IMR-90 (cell line): ENCODE measurements around the gene SCRN2. TPM values are rescaled to one million over a fixed set of nuclear protein-coding genes. Genes with fewer than 3 reads are reported as not detected.

ENCODE experiments used
- ATAC-seq: fragments of 200-7000 bp; cut with Tn5 transposase; 2 replicates; pipeline ENCODE4 v1.9.1; 2020; ENCODE audit warnings: low read depth, mild to moderate bottlenecking, moderate library complexity
- BruUV-seq: library from RNA; stranded (reverse); fragments of 400-500 nt; replicated peaks from 2 replicates; lab custom pipeline; 2021; lab: Mats Ljungman, UMichigan
- CTCF ChIA-PET: fragments of 300-600 bp; formaldehyde crosslinking; extraction: SDS; loops from one replicate; lab custom pipeline; 2021; ENCODE audit warnings: antibody characterized with exemption; lab: Yijun Ruan, JAX
- POLR2A ChIA-PET: fragments of 300-600 bp; sonication (Branson Sonifier 250); formaldehyde crosslinking; loops from one replicate; lab custom pipeline; 2022; ENCODE audit warnings: antibody characterized with exemption; ENCODE audit not compliant: unreplicated experiment; lab: Charles Lee
- DNase-seq: peaks from one replicate; pipeline ENCODE4 v3.0.0; 2013
- H2AFZ ChIP-seq: replicated peaks from 2 replicates; pipeline ENCODE3; 2013; ENCODE audit warnings: low read length, mild to moderate bottlenecking; ENCODE audit not compliant: poor library complexity
- H2AK5ac ChIP-seq: 2 replicates; pipeline ENCODE4 v1.6.1; 2013; ENCODE audit warnings: low read depth, low read length, inconsistent platforms
- H2AK9ac ChIP-seq: replicated peaks from 2 replicates; pipeline ENCODE3; 2013; ENCODE audit warnings: mild to moderate bottlenecking, low read depth, low read length, moderate library complexity; ENCODE audit not compliant: poor library complexity
- H2BK120ac ChIP-seq: 2 replicates; pipeline ENCODE4 v1.6.1; 2013; ENCODE audit warnings: low read depth, low read length, inconsistent platforms
- H2BK15ac ChIP-seq: 3 replicates; pipeline ENCODE4 v1.6.1; 2013; ENCODE audit warnings: low read depth, low read length, inconsistent platforms
- H2BK20ac ChIP-seq: 2 replicates; pipeline ENCODE4 v1.6.1; 2013; ENCODE audit warnings: low read depth, mild to moderate bottlenecking, inconsistent platforms, low read length, moderate library complexity
- H2BK5ac ChIP-seq: 2 replicates; pipeline ENCODE4 v1.6.1; 2013; ENCODE audit warnings: mild to moderate bottlenecking, low read depth, low read length, inconsistent platforms; ENCODE audit not compliant: poor library complexity, severe bottlenecking
- H3K14ac ChIP-seq: replicated peaks from 2 replicates; pipeline ENCODE4 v1.6.1; 2013; ENCODE audit warnings: low read depth, low read length, inconsistent platforms
- H3K18ac ChIP-seq: 2 replicates; pipeline ENCODE4 v1.6.1; 2013; ENCODE audit warnings: low read depth, low read length, control low read depth
- H3K23ac ChIP-seq: 2 replicates; pipeline ENCODE4 v1.6.1; 2013; ENCODE audit warnings: low read depth, low read length, inconsistent platforms
- H3K27ac ChIP-seq: 2 replicates; pipeline ENCODE4 v1.5.1; 2013; ENCODE audit warnings: mild to moderate bottlenecking, control low read depth, low read length; ENCODE audit not compliant: insufficient read depth
- H3K27me3 ChIP-seq: 2 replicates; pipeline ENCODE4 v1.6.1; 2013; ENCODE audit warnings: low read length; ENCODE audit not compliant: control insufficient read depth, insufficient read depth
- H3K36me3 ChIP-seq: 2 replicates; pipeline ENCODE4 v1.6.1; 2013; ENCODE audit warnings: low read length, mixed read lengths; ENCODE audit not compliant: control insufficient read depth, insufficient read depth
- H3K4ac ChIP-seq: 2 replicates; pipeline ENCODE4 v1.6.1; 2013; ENCODE audit warnings: low read depth, low read length, inconsistent platforms
- H3K4me1 ChIP-seq: 2 replicates; pipeline ENCODE4 v1.6.1; 2013; ENCODE audit warnings: low read length, mixed read lengths; ENCODE audit not compliant: control insufficient read depth, insufficient read depth
- H3K4me2 ChIP-seq: 2 replicates; pipeline ENCODE4 v1.6.1; 2013; ENCODE audit warnings: low read depth, mild to moderate bottlenecking, control low read depth, low read length, moderate library complexity
- H3K4me3 ChIP-seq: 2 replicates; pipeline ENCODE4 v1.5.1; 2013; ENCODE audit warnings: low read depth, mild to moderate bottlenecking, control low read depth, low read length, moderate library complexity; ENCODE audit not compliant: insufficient read depth
- H3K56ac ChIP-seq: 2 replicates; pipeline ENCODE4 v1.6.1; 2013; ENCODE audit warnings: low read length, inconsistent platforms; ENCODE audit not compliant: insufficient read depth; ENCODE audit errors: extremely low read depth
- H3K79me1 ChIP-seq, 2 experiments: 2 replicates each; pipeline ENCODE4 v1.6.1; 2013; ENCODE audit warnings: low read length in 2 of 2, inconsistent platforms in 1 of 2, low read depth in 1 of 2
- H3K9ac ChIP-seq: 2 replicates; pipeline ENCODE4 v1.6.1; 2013; ENCODE audit warnings: low read depth, low read length, control low read depth
- H3K9me1 ChIP-seq: 2 replicates; pipeline ENCODE4 v1.6.1; 2013; ENCODE audit warnings: low read length, inconsistent platforms; ENCODE audit not compliant: insufficient read depth
- H3K9me3 ChIP-seq: 2 replicates; pipeline ENCODE4 v1.6.1; 2013; ENCODE audit warnings: low read length; ENCODE audit not compliant: control insufficient read depth, insufficient read depth
- H4K20me1 ChIP-seq: 2 replicates; pipeline ENCODE4 v1.6.1; 2013; ENCODE audit warnings: low read length, inconsistent platforms; ENCODE audit not compliant: insufficient read depth
- H4K5ac ChIP-seq: 2 replicates; pipeline ENCODE4 v1.6.1; 2013; ENCODE audit warnings: mild to moderate bottlenecking, low read depth, low read length, control low read depth
- H4K8ac ChIP-seq, 2 experiments: 2 replicates each; pipeline ENCODE4 v1.6.1; 2013; ENCODE audit warnings: low read depth in 2 of 2, low read length in 2 of 2, control low read depth in 1 of 2, inconsistent platforms in 1 of 2
- H4K91ac ChIP-seq: 2 replicates; pipeline ENCODE4 v1.6.1; 2013; ENCODE audit warnings: low read depth, low read length, inconsistent platforms; ENCODE audit not compliant: insufficient read depth
- BHLHE40 ChIP-seq: fragments of 150-350 bp; IDR thresholded peaks from 2 replicates; pipeline ENCODE4 v1.6.1; 2016; ENCODE audit warnings: mild to moderate bottlenecking, low read depth, low read length
- CEBPB ChIP-seq: IDR thresholded peaks from 2 replicates; pipeline ENCODE4 v1.6.1; 2012; ENCODE audit warnings: low read depth, low read length, improper control_type of control experiment
- CHD1 ChIP-seq: IDR thresholded peaks from 2 replicates; pipeline ENCODE4 v1.6.1; 2012; ENCODE audit warnings: low read depth, low read length, improper control_type of control experiment
- FOS ChIP-seq: fragments of 150-350 bp; IDR thresholded peaks from 2 replicates; pipeline ENCODE4 v1.6.1; 2016; ENCODE audit warnings: low read depth, low read length
- MAFK ChIP-seq: IDR thresholded peaks from 2 replicates; pipeline ENCODE4 v1.6.1; 2012; ENCODE audit warnings: low read depth, low read length, improper control_type of control experiment
- MAZ ChIP-seq: IDR thresholded peaks from 2 replicates; pipeline ENCODE4 v1.6.1; 2012; ENCODE audit warnings: low read depth, mild to moderate bottlenecking, low read length, improper control_type of control experiment, moderate library complexity, borderline replicate concordance
- MXI1 ChIP-seq: IDR thresholded peaks from 2 replicates; pipeline ENCODE4 v1.6.1; 2012; ENCODE audit warnings: low read depth, mild to moderate bottlenecking, low read length, moderate library complexity, borderline replicate concordance
- NFE2L2 ChIP-seq: fragments of 150-350 bp; IDR thresholded peaks from 2 replicates; pipeline ENCODE4 v1.6.1; 2016; ENCODE audit warnings: low read depth, mild to moderate bottlenecking, low read length
- POLR2A ChIP-seq: IDR thresholded peaks from 2 replicates; pipeline ENCODE4 v1.6.1; 2012; ENCODE audit warnings: mild to moderate bottlenecking, low read depth, low read length
- RAD21 ChIP-seq: IDR thresholded peaks from 2 replicates; pipeline ENCODE4 v1.6.1; 2012; ENCODE audit warnings: low read length, improper control_type of control experiment
- RCOR1 ChIP-seq: IDR thresholded peaks from 2 replicates; pipeline ENCODE4 v1.6.1; 2012; ENCODE audit warnings: mild to moderate bottlenecking, low read length, improper control_type of control experiment; ENCODE audit not compliant: insufficient replicate concordance
- RFX5 ChIP-seq: IDR thresholded peaks from 2 replicates; pipeline ENCODE4 v1.8.0; 2012; ENCODE audit warnings: low read depth, mild to moderate bottlenecking, low read length, moderate library complexity
- SMC3 ChIP-seq: fragments of 150-350 bp; IDR thresholded peaks from 2 replicates; pipeline ENCODE4 v1.6.1; 2016; ENCODE audit warnings: low read depth, mild to moderate bottlenecking, antibody characterized with exemption, low read length, moderate library complexity
- WGBS, 2 experiments: methylation state at CpG; one replicate each; pipeline versions ENCODE4 v1.1.5 to v1.1.7; 2013; ENCODE audit warnings: missing lambda C conversion rate in 2 of 2; ENCODE audit not compliant: insufficient read length in 1 of 2; ENCODE audit errors: extremely low coverage in 2 of 2; 5-methylcytosine and 5-hydroxymethylcytosine counted together
- dilution Hi-C: fragments of 300-500 bp; cut with HindIII; formaldehyde crosslinking; loops from one replicate; pipeline ENCODE4 v1.14.3; 2018; ENCODE audit warnings: low sequenced_read_pairs; ENCODE audit not compliant: unreplicated experiment
- in situ Hi-C: fragments of 300-500 bp; cut with MboI; formaldehyde crosslinking; loops from 3 replicates; pipeline ENCODE4 v1.14.3; 2019; ENCODE audit warnings: low sequenced_read_pairs, inconsistent platforms, mixed read lengths
- intact Hi-C: fragments of 100-400 bp; cut with micrococcal nuclease; formaldehyde crosslinking; loops from 2 replicates; pipeline ENCODE4 v1.10.0; 2022
- polyA plus RNA-seq, 3 experiments: library from polyadenylated mRNA; depleted of rRNA; stranded (reverse); fragments of >200 nt; gene quantifications; 2 replicates each; pipeline ENCODE4 v1.2.3, GENCODE V29; 2012; ENCODE audit warnings: low replicate concordance in 1 of 3
- total RNA-seq: library from RNA; depleted of rRNA; stranded (reverse); fragments of >200 nt; gene quantifications from 2 replicates; pipeline ENCODE4 v1.2.3, GENCODE V29; 2012
- TF ChIP-seq, protein P1 (sequence below): conservative IDR thresholded peaks from 2 replicates; pipeline ENCODE4 v1.5.1; 2012; ENCODE audit warnings: mild to moderate bottlenecking, low read depth, low read length, improper control_type of control experiment
- TF ChIP-seq, protein P2 (sequence below): fragments of 150-350 bp; IDR thresholded peaks from 2 replicates; pipeline ENCODE4 v1.6.1; 2016; ENCODE audit warnings: low read depth, mild to moderate bottlenecking, low read length, moderate library complexity, borderline replicate concordance
- TF ChIP-seq, protein P3 (sequence below): fragments of 150-350 bp; IDR thresholded peaks from 2 replicates; pipeline ENCODE4 v1.6.1; 2017; ENCODE audit warnings: mild to moderate bottlenecking, antibody characterized with exemption, low read length, low read depth

SCRN2 gene
- total and polyA plus RNA-seq, 2 of the 4 experiments (the other 2 are of a cell fraction), result 17.2 to 31.0 TPM

DNA sequence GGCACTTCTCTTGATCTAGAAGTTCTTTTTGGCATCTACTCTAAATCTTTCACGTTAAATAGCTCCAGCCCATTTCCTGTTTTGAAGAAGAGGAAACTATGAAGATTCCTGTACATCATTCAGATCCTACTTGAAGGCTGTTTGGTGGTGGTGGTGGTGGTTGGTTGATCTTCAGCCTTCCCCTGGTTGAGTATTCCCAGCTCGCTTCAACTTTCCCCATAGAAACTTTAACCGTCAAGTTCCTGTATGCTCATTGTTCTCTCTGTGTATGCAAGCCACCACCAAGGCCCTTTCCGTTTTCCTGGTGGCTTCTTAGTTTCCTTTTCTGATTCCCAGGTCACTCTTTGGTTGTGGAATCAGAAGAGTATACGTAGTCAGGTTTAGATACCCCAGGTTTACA, 6.3 kb downstream of the SCRN2 start:
- dilution Hi-C loops (no loop called here), intact Hi-C loops (no loop called here), in situ Hi-C loops (no loop called here)
- peaks cover 8% of the 10 kb centered on the region for H3K4me1 ChIP-seq
- H3K4me2 ChIP-seq, result no peak overlapping the region
- no peak overlapping the region for H2AK9ac ChIP-seq
- H4K20me1 ChIP-seq, result peaks cover 3% of the 10 kb centered on the region; the same call in 1 of the 2 replicates
- no peak overlapping the region for H3K27ac ChIP-seq
- WGBS, 2 experiments, result 86% methylated on average over 1 of the region's 5 CpGs; no CpG with 5 or more reads in 1 of the 2 experiments
- ATAC-seq (no peak), DNase-seq (no peak)
- no peak overlapping the region for H3K23ac ChIP-seq
- no peak overlapping the region for H3K56ac ChIP-seq
- H3K9ac ChIP-seq, result no peak overlapping the region
- no peak overlapping the region for H4K8ac ChIP-seq
- H3K4ac ChIP-seq, result no peak overlapping the region
- no peak overlapping the region for H3K14ac ChIP-seq
- peaks cover 8% of the 10 kb centered on the region for H3K36me3 ChIP-seq
- H2BK5ac ChIP-seq, result no peak overlapping the region
- H3K4me3 ChIP-seq, result no peak overlapping the region
- H4K91ac ChIP-seq, result no peak overlapping the region
- TF ChIP-seq CEBPB, result no peak
- no peak for TF ChIP-seq BHLHE40
- no peak for TF ChIP-seq MXI1
- TF ChIP-seq, protein P1, sequence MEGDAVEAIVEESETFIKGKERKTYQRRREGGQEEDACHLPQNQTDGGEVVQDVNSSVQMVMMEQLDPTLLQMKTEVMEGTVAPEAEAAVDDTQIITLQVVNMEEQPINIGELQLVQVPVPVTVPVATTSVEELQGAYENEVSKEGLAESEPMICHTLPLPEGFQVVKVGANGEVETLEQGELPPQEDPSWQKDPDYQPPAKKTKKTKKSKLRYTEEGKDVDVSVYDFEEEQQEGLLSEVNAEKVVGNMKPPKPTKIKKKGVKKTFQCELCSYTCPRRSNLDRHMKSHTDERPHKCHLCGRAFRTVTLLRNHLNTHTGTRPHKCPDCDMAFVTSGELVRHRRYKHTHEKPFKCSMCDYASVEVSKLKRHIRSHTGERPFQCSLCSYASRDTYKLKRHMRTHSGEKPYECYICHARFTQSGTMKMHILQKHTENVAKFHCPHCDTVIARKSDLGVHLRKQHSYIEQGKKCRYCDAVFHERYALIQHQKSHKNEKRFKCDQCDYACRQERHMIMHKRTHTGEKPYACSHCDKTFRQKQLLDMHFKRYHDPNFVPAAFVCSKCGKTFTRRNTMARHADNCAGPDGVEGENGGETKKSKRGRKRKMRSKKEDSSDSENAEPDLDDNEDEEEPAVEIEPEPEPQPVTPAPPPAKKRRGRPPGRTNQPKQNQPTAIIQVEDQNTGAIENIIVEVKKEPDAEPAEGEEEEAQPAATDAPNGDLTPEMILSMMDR, result no peak
- TF ChIP-seq SMC3, result no peak
- no peak for TF ChIP-seq FOS
- TF ChIP-seq CHD1, result no peak
- TF ChIP-seq, protein P2, sequence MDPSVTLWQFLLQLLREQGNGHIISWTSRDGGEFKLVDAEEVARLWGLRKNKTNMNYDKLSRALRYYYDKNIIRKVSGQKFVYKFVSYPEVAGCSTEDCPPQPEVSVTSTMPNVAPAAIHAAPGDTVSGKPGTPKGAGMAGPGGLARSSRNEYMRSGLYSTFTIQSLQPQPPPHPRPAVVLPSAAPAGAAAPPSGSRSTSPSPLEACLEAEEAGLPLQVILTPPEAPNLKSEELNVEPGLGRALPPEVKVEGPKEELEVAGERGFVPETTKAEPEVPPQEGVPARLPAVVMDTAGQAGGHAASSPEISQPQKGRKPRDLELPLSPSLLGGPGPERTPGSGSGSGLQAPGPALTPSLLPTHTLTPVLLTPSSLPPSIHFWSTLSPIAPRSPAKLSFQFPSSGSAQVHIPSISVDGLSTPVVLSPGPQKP, result no peak
- no peak for TF ChIP-seq MAZ
- TF ChIP-seq RFX5, result no peak
- TF ChIP-seq, protein P3, sequence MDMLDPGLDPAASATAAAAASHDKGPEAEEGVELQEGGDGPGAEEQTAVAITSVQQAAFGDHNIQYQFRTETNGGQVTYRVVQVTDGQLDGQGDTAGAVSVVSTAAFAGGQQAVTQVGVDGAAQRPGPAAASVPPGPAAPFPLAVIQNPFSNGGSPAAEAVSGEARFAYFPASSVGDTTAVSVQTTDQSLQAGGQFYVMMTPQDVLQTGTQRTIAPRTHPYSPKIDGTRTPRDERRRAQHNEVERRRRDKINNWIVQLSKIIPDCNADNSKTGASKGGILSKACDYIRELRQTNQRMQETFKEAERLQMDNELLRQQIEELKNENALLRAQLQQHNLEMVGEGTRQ, result no peak
- TF ChIP-seq RCOR1, result no peak
- no peak for TF ChIP-seq MAFK
- TF ChIP-seq NFE2L2, result no peak
- no peak for TF ChIP-seq RAD21
- no peak for TF ChIP-seq POLR2A
- peaks cover 13% of the 10 kb centered on the region for H3K9me1 ChIP-seq
- no peaks in the 10 kb centered on the region for H3K27me3 ChIP-seq
- ChIA-PET CTCF (no interaction called here), POLR2A (no interaction called here)
- H3K9me3 ChIP-seq, result no peaks in the 10 kb centered on the region
- BruUV-seq, result no TSS peak
- H2BK20ac ChIP-seq, result no peak overlapping the region
- H3K79me1 ChIP-seq, result peaks cover 13 to 22% of the 10 kb centered on the region in 2 experiments
- H3K18ac ChIP-seq, result no peak overlapping the region
- no peak overlapping the region for H2AFZ ChIP-seq
- H2BK15ac ChIP-seq, result no peak overlapping the region
- no peak overlapping the region for H2AK5ac ChIP-seq
- H4K5ac ChIP-seq, result no peak overlapping the region
- H2BK120ac ChIP-seq, result no peak overlapping the region
